HCT116 (cell line): ENCODE data around the gene COPG1.

Source experiments
- CEBPB ChIP-seq: IDR thresholded peaks from 2 replicates; pipeline ENCODE4 v1.6.1; 2012; ENCODE audit warnings: low read depth
- EZH2 ChIP-seq: fragments of 200-600 bp; sonication (generic); IDR thresholded peaks from 2 replicates; pipeline ENCODE4 v1.6.1; 2017; ENCODE audit warnings: antibody characterized with exemption, mixed run types
- EZH2phosphoT487 ChIP-seq: fragments of 200-600 bp; IDR thresholded peaks from 2 replicates; pipeline ENCODE4 v1.6.1; 2018; ENCODE audit warnings: antibody characterized with exemption, borderline replicate concordance
- JUND ChIP-seq: IDR thresholded peaks from 2 replicates; pipeline ENCODE4 v1.6.1; 2012
- POLR2A ChIP-seq: IDR thresholded peaks from 2 replicates; pipeline ENCODE4 v1.7.0; 2011; ENCODE audit warnings: borderline replicate concordance; ENCODE audit not compliant: insufficient read depth, insufficient read length; ENCODE audit errors: extremely low read depth
- SP1 ChIP-seq: IDR thresholded peaks from 2 replicates; pipeline ENCODE4 v1.6.1; 2012; ENCODE audit warnings: low read depth
- TCF7L2 ChIP-seq: IDR thresholded peaks from 2 replicates; pipeline ENCODE4 v1.7.0; 2011; ENCODE audit warnings: borderline replicate concordance, inconsistent platforms; ENCODE audit not compliant: insufficient read depth, insufficient read length; ENCODE audit errors: extremely low read depth
- TF ChIP-seq, protein P1 (sequence below), 3 experiments: fragments of 200-600 bp in 1 of 3; sonication (generic) in 1 of 3; IDR thresholded peaks in 2 of 3; conservative IDR thresholded peaks in 1 of 3; 2 replicates each; pipeline ENCODE4 v1.5.1; 2012 to 2017; ENCODE audit warnings: low read depth in 2 of 3, low read length in 2 of 3, antibody characterized with exemption in 1 of 3, borderline replicate concordance in 1 of 3, control low read depth in 1 of 3, mild to moderate bottlenecking in 1 of 3, mixed read lengths in 1 of 3, mixed run types in 1 of 3, moderate library complexity in 1 of 3; ENCODE audit not compliant: insufficient read depth in 1 of 3
- TF ChIP-seq, protein P2 (sequence below): IDR thresholded peaks from 2 replicates; pipeline ENCODE4 v1.6.1; 2012
- TF ChIP-seq, protein P3 (sequence below): IDR thresholded peaks from 2 replicates; pipeline ENCODE4 v1.6.1; 2012
- TF ChIP-seq, protein P4 (sequence below): IDR thresholded peaks from 2 replicates; pipeline ENCODE4 v1.6.1; 2012; ENCODE audit warnings: low read depth
- TF ChIP-seq, protein P5 (sequence below): IDR thresholded peaks from 2 replicates; pipeline ENCODE4 v1.6.1; 2011; ENCODE audit warnings: mild to moderate bottlenecking, low read length, moderate library complexity; ENCODE audit not compliant: insufficient replicate concordance; ENCODE audit errors: extremely low read depth

DNA sequence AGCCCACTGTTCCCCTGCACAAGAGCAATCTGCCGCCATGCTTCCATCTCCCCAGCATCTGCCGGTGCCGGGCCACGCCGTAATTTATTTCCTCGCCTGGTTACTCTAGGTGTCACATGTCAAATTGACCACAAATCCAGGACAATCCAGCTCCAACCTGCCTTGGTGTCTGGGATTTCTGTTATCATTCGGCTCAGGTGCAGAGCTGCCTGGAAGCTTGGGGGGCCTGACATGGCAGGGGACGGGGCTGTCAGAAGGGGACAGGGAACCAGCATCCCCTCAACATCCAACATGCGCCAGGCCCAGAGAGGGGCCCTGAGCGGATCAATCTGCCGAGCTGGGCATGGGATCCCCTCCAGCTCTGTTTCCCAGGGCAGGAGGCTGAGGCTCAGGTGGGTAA, 77.2 kb downstream of the COPG1 start:
- TF ChIP-seq, protein P1, sequence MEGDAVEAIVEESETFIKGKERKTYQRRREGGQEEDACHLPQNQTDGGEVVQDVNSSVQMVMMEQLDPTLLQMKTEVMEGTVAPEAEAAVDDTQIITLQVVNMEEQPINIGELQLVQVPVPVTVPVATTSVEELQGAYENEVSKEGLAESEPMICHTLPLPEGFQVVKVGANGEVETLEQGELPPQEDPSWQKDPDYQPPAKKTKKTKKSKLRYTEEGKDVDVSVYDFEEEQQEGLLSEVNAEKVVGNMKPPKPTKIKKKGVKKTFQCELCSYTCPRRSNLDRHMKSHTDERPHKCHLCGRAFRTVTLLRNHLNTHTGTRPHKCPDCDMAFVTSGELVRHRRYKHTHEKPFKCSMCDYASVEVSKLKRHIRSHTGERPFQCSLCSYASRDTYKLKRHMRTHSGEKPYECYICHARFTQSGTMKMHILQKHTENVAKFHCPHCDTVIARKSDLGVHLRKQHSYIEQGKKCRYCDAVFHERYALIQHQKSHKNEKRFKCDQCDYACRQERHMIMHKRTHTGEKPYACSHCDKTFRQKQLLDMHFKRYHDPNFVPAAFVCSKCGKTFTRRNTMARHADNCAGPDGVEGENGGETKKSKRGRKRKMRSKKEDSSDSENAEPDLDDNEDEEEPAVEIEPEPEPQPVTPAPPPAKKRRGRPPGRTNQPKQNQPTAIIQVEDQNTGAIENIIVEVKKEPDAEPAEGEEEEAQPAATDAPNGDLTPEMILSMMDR (IDR thresholded peaks at IDR 0.05 in 2 of 3, conservative IDR thresholded peaks at IDR 0.05 in 1 of 3; ENCODE audit: borderline replicate concordance in 1 of 3, insufficient read depth in 1 of 3, low read depth in 2 of 3, low read length in 2 of 3), result no peak
- TF ChIP-seq SP1 (no peak), CEBPB (no peak), JUND (no peak), POLR2A (no peak), EZH2 (no peak), EZH2phosphoT487 (no peak), TCF7L2 (no peak)
- TF ChIP-seq, protein P2, sequence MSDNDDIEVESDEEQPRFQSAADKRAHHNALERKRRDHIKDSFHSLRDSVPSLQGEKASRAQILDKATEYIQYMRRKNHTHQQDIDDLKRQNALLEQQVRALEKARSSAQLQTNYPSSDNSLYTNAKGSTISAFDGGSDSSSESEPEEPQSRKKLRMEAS, result no peak
- TF ChIP-seq, protein P3, sequence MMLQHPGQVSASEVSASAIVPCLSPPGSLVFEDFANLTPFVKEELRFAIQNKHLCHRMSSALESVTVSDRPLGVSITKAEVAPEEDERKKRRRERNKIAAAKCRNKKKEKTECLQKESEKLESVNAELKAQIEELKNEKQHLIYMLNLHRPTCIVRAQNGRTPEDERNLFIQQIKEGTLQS, result no peak
- TF ChIP-seq, protein P4, sequence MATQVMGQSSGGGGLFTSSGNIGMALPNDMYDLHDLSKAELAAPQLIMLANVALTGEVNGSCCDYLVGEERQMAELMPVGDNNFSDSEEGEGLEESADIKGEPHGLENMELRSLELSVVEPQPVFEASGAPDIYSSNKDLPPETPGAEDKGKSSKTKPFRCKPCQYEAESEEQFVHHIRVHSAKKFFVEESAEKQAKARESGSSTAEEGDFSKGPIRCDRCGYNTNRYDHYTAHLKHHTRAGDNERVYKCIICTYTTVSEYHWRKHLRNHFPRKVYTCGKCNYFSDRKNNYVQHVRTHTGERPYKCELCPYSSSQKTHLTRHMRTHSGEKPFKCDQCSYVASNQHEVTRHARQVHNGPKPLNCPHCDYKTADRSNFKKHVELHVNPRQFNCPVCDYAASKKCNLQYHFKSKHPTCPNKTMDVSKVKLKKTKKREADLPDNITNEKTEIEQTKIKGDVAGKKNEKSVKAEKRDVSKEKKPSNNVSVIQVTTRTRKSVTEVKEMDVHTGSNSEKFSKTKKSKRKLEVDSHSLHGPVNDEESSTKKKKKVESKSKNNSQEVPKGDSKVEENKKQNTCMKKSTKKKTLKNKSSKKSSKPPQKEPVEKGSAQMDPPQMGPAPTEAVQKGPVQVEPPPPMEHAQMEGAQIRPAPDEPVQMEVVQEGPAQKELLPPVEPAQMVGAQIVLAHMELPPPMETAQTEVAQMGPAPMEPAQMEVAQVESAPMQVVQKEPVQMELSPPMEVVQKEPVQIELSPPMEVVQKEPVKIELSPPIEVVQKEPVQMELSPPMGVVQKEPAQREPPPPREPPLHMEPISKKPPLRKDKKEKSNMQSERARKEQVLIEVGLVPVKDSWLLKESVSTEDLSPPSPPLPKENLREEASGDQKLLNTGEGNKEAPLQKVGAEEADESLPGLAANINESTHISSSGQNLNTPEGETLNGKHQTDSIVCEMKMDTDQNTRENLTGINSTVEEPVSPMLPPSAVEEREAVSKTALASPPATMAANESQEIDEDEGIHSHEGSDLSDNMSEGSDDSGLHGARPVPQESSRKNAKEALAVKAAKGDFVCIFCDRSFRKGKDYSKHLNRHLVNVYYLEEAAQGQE, result no peak
- TF ChIP-seq, protein P5, sequence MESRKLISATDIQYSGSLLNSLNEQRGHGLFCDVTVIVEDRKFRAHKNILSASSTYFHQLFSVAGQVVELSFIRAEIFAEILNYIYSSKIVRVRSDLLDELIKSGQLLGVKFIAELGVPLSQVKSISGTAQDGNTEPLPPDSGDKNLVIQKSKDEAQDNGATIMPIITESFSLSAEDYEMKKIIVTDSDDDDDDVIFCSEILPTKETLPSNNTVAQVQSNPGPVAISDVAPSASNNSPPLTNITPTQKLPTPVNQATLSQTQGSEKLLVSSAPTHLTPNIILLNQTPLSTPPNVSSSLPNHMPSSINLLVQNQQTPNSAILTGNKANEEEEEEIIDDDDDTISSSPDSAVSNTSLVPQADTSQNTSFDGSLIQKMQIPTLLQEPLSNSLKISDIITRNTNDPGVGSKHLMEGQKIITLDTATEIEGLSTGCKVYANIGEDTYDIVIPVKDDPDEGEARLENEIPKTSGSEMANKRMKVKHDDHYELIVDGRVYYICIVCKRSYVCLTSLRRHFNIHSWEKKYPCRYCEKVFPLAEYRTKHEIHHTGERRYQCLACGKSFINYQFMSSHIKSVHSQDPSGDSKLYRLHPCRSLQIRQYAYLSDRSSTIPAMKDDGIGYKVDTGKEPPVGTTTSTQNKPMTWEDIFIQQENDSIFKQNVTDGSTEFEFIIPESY, result no peak
